MM.1S (cell line): ENCODE results near the gene CA9.
A peak's percentile ranks its signal among the peaks of the same experiment; 100 is the strongest.

Source experiments
- DNase-seq: peaks from one replicate; pipeline ENCODE4 v3.0.0-alpha.2; 2015
- H2AFZ ChIP-seq: fragments of 300-600 bp; sonication (generic); 2 replicates; pipeline ENCODE4 v1.6.0; 2016; ENCODE audit warnings: antibody characterized with exemption, low read length
- H3F3A ChIP-seq: fragments of 300-600 bp; sonication (generic); 2 replicates; pipeline ENCODE4 v1.6.1; 2016; ENCODE audit warnings: mild to moderate bottlenecking, antibody characterized with exemption, low read length, moderate library complexity, mixed read lengths; ENCODE audit not compliant: insufficient read depth
- H3K27ac ChIP-seq: fragments of 300-600 bp; sonication (generic); 2 replicates; pipeline ENCODE4 v1.5.1; 2016; ENCODE audit warnings: mild to moderate bottlenecking, low read length
- H3K27me3 ChIP-seq: fragments of 300-600 bp; sonication (generic); replicated peaks from 2 replicates; pipeline ENCODE4 v1.6.0; 2016; ENCODE audit warnings: low read length; ENCODE audit not compliant: insufficient read depth
- H3K36me3 ChIP-seq: fragments of 300-600 bp; sonication (generic); replicated peaks from 2 replicates; pipeline ENCODE4 v1.6.1; 2016; ENCODE audit warnings: mild to moderate bottlenecking, low read length, mixed read lengths; ENCODE audit not compliant: insufficient read depth
- H3K4me1 ChIP-seq: fragments of 300-600 bp; sonication (generic); 2 replicates; pipeline ENCODE4 v1.6.1; 2016; ENCODE audit warnings: low read length, mixed read lengths
- H3K4me2 ChIP-seq: fragments of 300-600 bp; sonication (generic); 2 replicates; pipeline ENCODE4 v1.6.0; 2016; ENCODE audit warnings: low read depth, low read length
- H3K4me3 ChIP-seq: fragments of 300-600 bp; sonication (generic); 2 replicates; pipeline ENCODE4 v1.5.1; 2016; ENCODE audit warnings: low read length, mixed read lengths
- H3K79me2 ChIP-seq: fragments of 300-600 bp; sonication (generic); 2 replicates; pipeline ENCODE4 v1.6.1; 2016; ENCODE audit warnings: mixed run types, low read length, mixed read lengths
- H3K9ac ChIP-seq: fragments of 300-600 bp; sonication (generic); 2 replicates; pipeline ENCODE4 v1.6.1; 2016; ENCODE audit warnings: low read length, mixed read lengths
- H3K9me2 ChIP-seq: fragments of 300-600 bp; sonication (generic); replicated peaks from 2 replicates; pipeline ENCODE4 v1.6.1; 2016; ENCODE audit warnings: mild to moderate bottlenecking, low read length, mixed read lengths; ENCODE audit not compliant: insufficient read depth
- H3K9me3 ChIP-seq: fragments of 300-600 bp; sonication (generic); replicated peaks from 2 replicates; pipeline ENCODE4 v1.6.1; 2016; ENCODE audit warnings: mild to moderate bottlenecking, low read length, mixed read lengths; ENCODE audit not compliant: insufficient read depth
- H4K20me1 ChIP-seq: fragments of 300-600 bp; sonication (generic); 2 replicates; pipeline ENCODE4 v1.6.1; 2016; ENCODE audit warnings: mild to moderate bottlenecking, low read length, moderate library complexity, mixed read lengths; ENCODE audit not compliant: insufficient read depth
- EZH2 ChIP-seq: fragments of 300-600 bp; sonication (generic); optimal IDR thresholded peaks from 2 replicates; pipeline ENCODE3; 2017; ENCODE audit warnings: low read depth, mild to moderate bottlenecking, antibody characterized with exemption, low read length, mixed read lengths
- EZH2phosphoT487 ChIP-seq: fragments of 300-600 bp; sonication (generic); IDR thresholded peaks from 2 replicates; pipeline ENCODE4 v1.6.1; 2018; ENCODE audit warnings: antibody characterized with exemption, low read length
- TF ChIP-seq, protein P1 (sequence below): fragments of 300-600 bp; sonication (generic); IDR thresholded peaks from 2 replicates; pipeline ENCODE4 v1.5.1; 2016; ENCODE audit warnings: antibody characterized with exemption, low read length, mixed read lengths

Gene CA9

DNA sequence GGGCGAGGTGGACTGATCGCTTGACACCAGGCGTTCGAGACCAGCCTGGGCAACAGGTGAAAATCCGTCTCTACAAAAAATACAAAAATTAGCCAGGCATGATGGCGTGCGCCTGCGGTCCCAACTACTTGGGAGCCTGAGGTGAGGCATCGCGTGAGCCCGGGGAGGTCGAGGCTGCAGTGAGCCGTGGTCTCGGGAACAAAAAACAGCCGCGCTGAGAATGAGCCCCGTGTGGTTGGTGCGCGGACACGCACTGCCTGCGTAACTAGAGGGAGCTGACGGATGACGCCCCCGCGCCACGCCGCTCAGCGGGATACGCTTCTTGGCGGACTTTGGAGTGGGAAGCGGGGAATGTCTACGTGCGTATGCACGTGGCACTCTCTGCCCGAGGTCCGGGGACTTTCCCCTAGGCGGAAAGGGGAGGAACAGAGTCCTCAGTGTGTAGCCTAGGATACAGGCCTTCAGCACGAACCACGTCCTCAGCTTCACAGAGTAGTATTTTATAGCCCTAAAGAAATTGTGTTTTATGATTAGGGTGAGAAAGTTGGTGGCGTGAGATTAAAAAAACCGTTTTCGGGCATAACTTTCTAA, 16.1 kb upstream of the CA9 start, which contains the start of gene RMRP:
Gene RMRP (minus strand): TSS at position 474 of the 591 bp plus-strand sequence.
- peak within 1 kb of the TSS; percentile 88 for H3K9ac ChIP-seq
- H3K27me3 ChIP-seq: no peaks in the 10 kb centered on the region
- peaks cover 13% of the 10 kb centered on the region; the same call in 1 of the 2 replicates for H3K4me1 ChIP-seq
- H3K4me2 ChIP-seq: peak within 1 kb of the TSS; percentile 89
- peak; percentile 98 for DNase-seq
- no peaks in the 10 kb centered on the region for H4K20me1 ChIP-seq
- peaks cover 14% of the 10 kb centered on the region for H3K79me2 ChIP-seq
- no peaks in the 10 kb centered on the region for H3K9me3 ChIP-seq
- no peaks in the 10 kb centered on the region for H3K36me3 ChIP-seq
- H3K9me2 ChIP-seq: no peaks in the 10 kb centered on the region
- peak within 1 kb of the TSS; percentile 80 for H2AFZ ChIP-seq
- H3F3A ChIP-seq: peaks cover 20% of the 10 kb centered on the region
- peak within 1 kb of the TSS; percentile 74 for H3K4me3 ChIP-seq
- TF ChIP-seq, protein P1, sequence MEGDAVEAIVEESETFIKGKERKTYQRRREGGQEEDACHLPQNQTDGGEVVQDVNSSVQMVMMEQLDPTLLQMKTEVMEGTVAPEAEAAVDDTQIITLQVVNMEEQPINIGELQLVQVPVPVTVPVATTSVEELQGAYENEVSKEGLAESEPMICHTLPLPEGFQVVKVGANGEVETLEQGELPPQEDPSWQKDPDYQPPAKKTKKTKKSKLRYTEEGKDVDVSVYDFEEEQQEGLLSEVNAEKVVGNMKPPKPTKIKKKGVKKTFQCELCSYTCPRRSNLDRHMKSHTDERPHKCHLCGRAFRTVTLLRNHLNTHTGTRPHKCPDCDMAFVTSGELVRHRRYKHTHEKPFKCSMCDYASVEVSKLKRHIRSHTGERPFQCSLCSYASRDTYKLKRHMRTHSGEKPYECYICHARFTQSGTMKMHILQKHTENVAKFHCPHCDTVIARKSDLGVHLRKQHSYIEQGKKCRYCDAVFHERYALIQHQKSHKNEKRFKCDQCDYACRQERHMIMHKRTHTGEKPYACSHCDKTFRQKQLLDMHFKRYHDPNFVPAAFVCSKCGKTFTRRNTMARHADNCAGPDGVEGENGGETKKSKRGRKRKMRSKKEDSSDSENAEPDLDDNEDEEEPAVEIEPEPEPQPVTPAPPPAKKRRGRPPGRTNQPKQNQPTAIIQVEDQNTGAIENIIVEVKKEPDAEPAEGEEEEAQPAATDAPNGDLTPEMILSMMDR: peak; percentile 9; the same call in 1 of the 2 replicates
- TF ChIP-seq EZH2: no peak
- H3K27ac ChIP-seq: peak within 1 kb of the TSS; percentile 91

DNA sequence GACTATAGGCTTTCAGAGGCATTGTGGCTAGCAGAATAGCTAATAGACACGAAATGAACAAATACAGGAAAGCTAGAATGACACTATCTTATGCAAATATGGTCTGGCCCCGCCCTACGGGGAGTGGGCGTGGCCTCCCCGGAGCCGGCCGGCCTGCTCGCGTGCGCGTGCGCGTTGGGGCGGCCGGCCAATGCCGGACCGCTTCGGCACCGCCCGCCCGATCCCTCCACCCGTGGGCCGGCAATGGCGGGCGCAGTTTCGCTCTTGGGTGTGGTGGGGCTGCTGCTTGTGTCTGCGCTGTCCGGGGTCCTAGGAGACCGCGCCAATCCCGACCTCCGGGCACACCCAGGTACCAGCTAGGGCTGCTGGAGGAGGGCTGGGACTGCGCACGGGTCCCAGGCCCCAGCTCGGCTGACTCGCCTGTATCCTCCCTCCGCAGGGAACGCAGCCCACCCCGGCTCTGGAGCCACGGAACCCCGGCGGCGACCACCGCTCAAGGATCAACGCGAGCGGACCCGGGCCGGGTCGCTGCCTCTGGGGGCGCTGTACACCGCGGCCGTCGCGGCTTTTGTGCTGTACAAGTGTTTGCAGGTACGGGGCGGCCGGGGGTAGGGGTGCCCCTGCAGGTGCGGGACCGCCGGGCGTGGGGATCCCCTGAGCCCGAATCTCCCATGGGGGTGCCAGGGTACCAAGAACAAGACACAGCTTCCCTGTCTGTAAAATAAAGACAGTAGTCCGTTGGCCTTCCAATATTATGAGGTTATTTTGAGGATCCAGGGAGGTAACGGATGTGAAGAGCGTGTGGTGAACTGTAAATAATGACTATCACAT, 15.4 kb upstream of the CA9 start, which contains the start of gene CCDC107:
Gene CCDC107 (plus strand): TSS at position 156 of the 831 bp plus-strand sequence. CDS start 88 bp downstream, at position 244.
- H3K79me2 ChIP-seq: peaks cover 14% of the 10 kb centered on the region
- peaks cover 20% of the 10 kb centered on the region for H3F3A ChIP-seq
- peak within 1 kb of the TSS; percentile 80 for H2AFZ ChIP-seq
- no peak for TF ChIP-seq EZH2phosphoT487
- TF ChIP-seq, protein P1: peak; percentile 69
- DNase-seq: peak; percentile 86
- peak within 1 kb of the TSS; percentile 74 for H3K4me3 ChIP-seq
- no peaks in the 10 kb centered on the region for H3K27me3 ChIP-seq
- peak within 1 kb of the TSS; percentile 91 for H3K27ac ChIP-seq
- no peaks in the 10 kb centered on the region for H3K9me2 ChIP-seq
- peak within 1 kb of the TSS; percentile 88 for H3K9ac ChIP-seq
- no peaks in the 10 kb centered on the region for H3K36me3 ChIP-seq
- H4K20me1 ChIP-seq: no peaks in the 10 kb centered on the region
- peaks cover 13% of the 10 kb centered on the region; the same call in 1 of the 2 replicates for H3K4me1 ChIP-seq
- H3K9me3 ChIP-seq: no peaks in the 10 kb centered on the region
- peak within 1 kb of the TSS; percentile 89 for H3K4me2 ChIP-seq

DNA sequence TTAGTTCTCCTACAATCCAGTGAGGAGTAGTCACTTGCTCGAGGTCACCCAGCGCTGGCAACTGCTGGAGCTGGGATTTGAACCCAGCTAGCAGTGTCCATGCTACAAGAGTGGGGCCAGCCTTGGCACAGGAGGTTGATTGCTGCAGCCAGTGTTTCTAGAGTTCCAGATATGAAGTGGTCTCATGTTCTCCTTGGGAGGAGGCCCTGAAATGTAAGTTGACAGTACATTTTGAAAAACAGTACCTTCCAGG, 14.8 kb upstream of the CA9 start:
- peaks cover 14% of the 10 kb centered on the region for H3K79me2 ChIP-seq
- peak overlapping the region; percentile 88 for H3K9ac ChIP-seq
- peaks cover 14% of the 10 kb centered on the region; the same call in 1 of the 2 replicates for H3K4me1 ChIP-seq
- H3F3A ChIP-seq: peaks cover 25% of the 10 kb centered on the region
- H3K27me3 ChIP-seq: no peaks in the 10 kb centered on the region
- H3K27ac ChIP-seq: peak overlapping the region; percentile 91; the same call in 1 of the 2 replicates
- peak overlapping the region; percentile 74 for H3K4me3 ChIP-seq
- no peaks in the 10 kb centered on the region for H4K20me1 ChIP-seq
- H3K4me2 ChIP-seq: peak overlapping the region; percentile 89
- H3K9me2 ChIP-seq: no peaks in the 10 kb centered on the region
- H2AFZ ChIP-seq: peak overlapping the region; percentile 80
- DNase-seq: peak; percentile 54
- no peaks in the 10 kb centered on the region for H3K36me3 ChIP-seq
- TF ChIP-seq, protein P1: no peak
- TF ChIP-seq EZH2 (no peak), EZH2phosphoT487 (no peak)
- H3K9me3 ChIP-seq: no peaks in the 10 kb centered on the region
